ENCODE data around the gene ARRB1. TPM values are rescaled to one million over a fixed set of nuclear protein-coding genes. Genes with fewer than 3 reads are reported as not detected.

The ARRB1 gene
- total and polyA plus RNA-seq, 10 of the 15 experiments (the other 5 are each of a cell fraction or from before 2014, with no cell fraction given): 0.39 to 12.9 (median 1.7) TPM

- Histone ChIP-seq H3K27me3 (replicated peaks in 1 of 2; ENCODE audit: control insufficient read depth in 2 of 2, insufficient read depth in 2 of 2, low read length in 1 of 2) (peaks cover 5 to 7% of the 10 kb centered on the region in 2 experiments), H3K27ac (ENCODE audit: control insufficient read depth, insufficient read depth) (no peak overlapping the region), H3K4me1 (ENCODE audit: control insufficient read depth, insufficient read depth, low read length) (no peaks in the 10 kb centered on the region; the same call in 1 of the 2 replicates), H3K9ac (ENCODE audit: control insufficient read depth, insufficient read depth, low read length) (no peak overlapping the region), H3K4me2 (ENCODE audit: control insufficient read depth, insufficient read depth) (no peak overlapping the region), H2AFZ (ENCODE audit: control insufficient read depth, low read depth, low read length) (no peak overlapping the region), H3K79me2 (ENCODE audit: control insufficient read depth, insufficient read depth, low read length) (no peaks in the 10 kb centered on the region), H3K9me3 (replicated peaks; ENCODE audit: control insufficient read depth, insufficient read depth, low read length) (no peaks in the 10 kb centered on the region), H3K36me3 (ENCODE audit: control insufficient read depth in 2 of 2, insufficient read depth in 2 of 2, low read length in 1 of 2) (no peaks in the 10 kb centered on the region), H3K4me3 (no peak overlapping the region), H4K20me1 (ENCODE audit: control insufficient read depth, insufficient read depth) (no peaks in the 10 kb centered on the region; the same call in 1 of the 2 replicates)
- no peak for TF ChIP-seq MEF2A (IDR thresholded peaks at IDR 0.05; ENCODE audit: insufficient read depth, low read depth, low read length)
- TF ChIP-seq, protein P1, sequence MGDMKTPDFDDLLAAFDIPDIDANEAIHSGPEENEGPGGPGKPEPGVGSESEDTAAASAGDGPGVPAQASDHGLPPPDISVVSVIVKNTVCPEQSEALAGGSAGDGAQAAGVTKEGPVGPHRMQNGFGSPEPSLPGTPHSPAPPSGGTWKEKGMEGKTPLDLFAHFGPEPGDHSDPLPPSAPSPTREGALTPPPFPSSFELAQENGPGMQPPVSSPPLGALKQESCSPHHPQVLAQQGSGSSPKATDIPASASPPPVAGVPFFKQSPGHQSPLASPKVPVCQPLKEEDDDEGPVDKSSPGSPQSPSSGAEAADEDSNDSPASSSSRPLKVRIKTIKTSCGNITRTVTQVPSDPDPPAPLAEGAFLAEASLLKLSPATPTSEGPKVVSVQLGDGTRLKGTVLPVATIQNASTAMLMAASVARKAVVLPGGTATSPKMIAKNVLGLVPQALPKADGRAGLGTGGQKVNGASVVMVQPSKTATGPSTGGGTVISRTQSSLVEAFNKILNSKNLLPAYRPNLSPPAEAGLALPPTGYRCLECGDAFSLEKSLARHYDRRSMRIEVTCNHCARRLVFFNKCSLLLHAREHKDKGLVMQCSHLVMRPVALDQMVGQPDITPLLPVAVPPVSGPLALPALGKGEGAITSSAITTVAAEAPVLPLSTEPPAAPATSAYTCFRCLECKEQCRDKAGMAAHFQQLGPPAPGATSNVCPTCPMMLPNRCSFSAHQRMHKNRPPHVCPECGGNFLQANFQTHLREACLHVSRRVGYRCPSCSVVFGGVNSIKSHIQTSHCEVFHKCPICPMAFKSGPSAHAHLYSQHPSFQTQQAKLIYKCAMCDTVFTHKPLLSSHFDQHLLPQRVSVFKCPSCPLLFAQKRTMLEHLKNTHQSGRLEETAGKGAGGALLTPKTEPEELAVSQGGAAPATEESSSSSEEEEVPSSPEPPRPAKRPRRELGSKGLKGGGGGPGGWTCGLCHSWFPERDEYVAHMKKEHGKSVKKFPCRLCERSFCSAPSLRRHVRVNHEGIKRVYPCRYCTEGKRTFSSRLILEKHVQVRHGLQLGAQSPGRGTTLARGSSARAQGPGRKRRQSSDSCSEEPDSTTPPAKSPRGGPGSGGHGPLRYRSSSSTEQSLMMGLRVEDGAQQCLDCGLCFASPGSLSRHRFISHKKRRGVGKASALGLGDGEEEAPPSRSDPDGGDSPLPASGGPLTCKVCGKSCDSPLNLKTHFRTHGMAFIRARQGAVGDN (IDR thresholded peaks at IDR 0.05): no peak
- TF ChIP-seq POLR2AphosphoS2 (IDR thresholded peaks at IDR 0.05; ENCODE audit: low read depth, low read length): no peak
- TF ChIP-seq NR2C2 (IDR thresholded peaks at IDR 0.05; ENCODE audit: borderline replicate concordance, control insufficient read depth, insufficient read length, low read depth): no peak
- TF ChIP-seq, protein P2, sequence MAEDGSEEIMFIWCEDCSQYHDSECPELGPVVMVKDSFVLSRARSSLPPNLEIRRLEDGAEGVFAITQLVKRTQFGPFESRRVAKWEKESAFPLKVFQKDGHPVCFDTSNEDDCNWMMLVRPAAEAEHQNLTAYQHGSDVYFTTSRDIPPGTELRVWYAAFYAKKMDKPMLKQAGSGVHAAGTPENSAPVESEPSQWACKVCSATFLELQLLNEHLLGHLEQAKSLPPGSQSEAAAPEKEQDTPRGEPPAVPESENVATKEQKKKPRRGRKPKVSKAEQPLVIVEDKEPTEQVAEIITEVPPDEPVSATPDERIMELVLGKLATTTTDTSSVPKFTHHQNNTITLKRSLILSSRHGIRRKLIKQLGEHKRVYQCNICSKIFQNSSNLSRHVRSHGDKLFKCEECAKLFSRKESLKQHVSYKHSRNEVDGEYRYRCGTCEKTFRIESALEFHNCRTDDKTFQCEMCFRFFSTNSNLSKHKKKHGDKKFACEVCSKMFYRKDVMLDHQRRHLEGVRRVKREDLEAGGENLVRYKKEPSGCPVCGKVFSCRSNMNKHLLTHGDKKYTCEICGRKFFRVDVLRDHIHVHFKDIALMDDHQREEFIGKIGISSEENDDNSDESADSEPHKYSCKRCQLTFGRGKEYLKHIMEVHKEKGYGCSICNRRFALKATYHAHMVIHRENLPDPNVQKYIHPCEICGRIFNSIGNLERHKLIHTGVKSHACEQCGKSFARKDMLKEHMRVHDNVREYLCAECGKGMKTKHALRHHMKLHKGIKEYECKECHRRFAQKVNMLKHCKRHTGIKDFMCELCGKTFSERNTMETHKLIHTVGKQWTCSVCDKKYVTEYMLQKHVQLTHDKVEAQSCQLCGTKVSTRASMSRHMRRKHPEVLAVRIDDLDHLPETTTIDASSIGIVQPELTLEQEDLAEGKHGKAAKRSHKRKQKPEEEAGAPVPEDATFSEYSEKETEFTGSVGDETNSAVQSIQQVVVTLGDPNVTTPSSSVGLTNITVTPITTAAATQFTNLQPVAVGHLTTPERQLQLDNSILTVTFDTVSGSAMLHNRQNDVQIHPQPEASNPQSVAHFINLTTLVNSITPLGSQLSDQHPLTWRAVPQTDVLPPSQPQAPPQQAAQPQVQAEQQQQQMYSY (CRISPR knock-in tag; IDR thresholded peaks at IDR 0.05): no peak
- no peak for TF ChIP-seq EP300 (IDR thresholded peaks at IDR 0.05; ENCODE audit: borderline replicate concordance in 1 of 2, control insufficient read depth in 1 of 2, low read depth in 2 of 2, low read length in 2 of 2)
- no peak for TF ChIP-seq TCF12 (IDR thresholded peaks at IDR 0.05; ENCODE audit: low read depth, low read length)
- TF ChIP-seq POLR2AphosphoS5 (IDR thresholded peaks at IDR 0.05; ENCODE audit: low read length): no peak
- no peak for TF ChIP-seq PBX3 (IDR thresholded peaks at IDR 0.05; ENCODE audit: insufficient replicate concordance, low read depth, low read length)
- no peak for TF ChIP-seq TBL1XR1 (IDR thresholded peaks at IDR 0.05; ENCODE audit: low read depth, low read length)
- TF ChIP-seq WRNIP1 (IDR thresholded peaks at IDR 0.05; ENCODE audit: borderline replicate concordance, low read depth, low read length): no peak
- no peak for TF ChIP-seq USF2 (IDR thresholded peaks at IDR 0.05; ENCODE audit: borderline replicate concordance, low read depth, low read length)
- TF ChIP-seq CREM (IDR thresholded peaks at IDR 0.05; ENCODE audit: low read depth): no peak
- no peak for TF ChIP-seq RELA (IDR thresholded peaks at IDR 0.05; ENCODE audit: borderline replicate concordance, partially characterized antibody)
- intact Hi-C loops (cut with micrococcal nuclease; ENCODE audit: unreplicated experiment): no loop called here
- ChIA-PET RAD21 (ENCODE audit: unreplicated experiment) (no interaction called here), CTCF (no interaction called here), POLR2A (interaction anchor here (0.6 kb wide), 1 partner anchor 369 kb away, joined by 3 read pairs; no protein-coding TSS in a partner anchor), SMC1A (ENCODE audit: uncharacterized antibody, unreplicated experiment) (no interaction called here)
- ATAC-seq (no peak), DNase-seq (ENCODE audit: low read depth, low spot score) (no peak), FAIRE-seq (no peak)
- WGBS (ENCODE audit: insufficient coverage, insufficient replicate concordance, low lambda C conversion rate, missing lambda C conversion rate): 15% methylated on average over 8 of the region's 8 CpGs
- no TSS peak for BruUV-seq (replicated peaks)
- in situ Hi-C loops (cut with MboI): no loop called here
Observed at GRCh38 chr11:75236062-75236461, 115.4 kb downstream of the ARRB1 start.

Data from GM12878 (cell line).